ENCODE results near the gene SIPA1L3.

- no peak for TF ChIP-seq CTCF (IDR thresholded peaks at IDR 0.05; ENCODE audit: poor library complexity, severe bottlenecking)
- TF ChIP-seq RAD21 (conservative IDR thresholded peaks at IDR 0.05), result no peak
- TF ChIP-seq POLR2AphosphoS5 (IDR thresholded peaks at IDR 0.05), result no peak
These were observed 258.3 kb downstream of the SIPA1L3 start for GRCh38 chr19:38165335-38165734.

Data from neural cell (in vitro differentiated cells).